K562 (cell line): ENCODE results near the gene RABGAP1. TPM values are rescaled to one million over a fixed set of nuclear protein-coding genes. Genes with fewer than 3 reads are reported as not detected.

Source experiments
- CGGBP1 ChIP-seq: fragments of 250-450 bp; sonication (Bioruptor Pico); IDR thresholded peaks from 2 replicates; pipeline ENCODE4 v1.9.0; 2021; ENCODE audit warnings: mild to moderate bottlenecking
- CREB1 ChIP-seq, 2 experiments: sonication (generic) in 1 of 2; formaldehyde crosslinking in 1 of 2; IDR thresholded peaks; 2 replicates each; pipeline versions ENCODE4 v1.6.1 to v1.8.0; 2012 to 2022; ENCODE audit warnings: inconsistent platforms in 1 of 2, mild to moderate bottlenecking in 1 of 2, missing genetic modification reagents in 1 of 2, moderate library complexity in 1 of 2
- CREM ChIP-seq: IDR thresholded peaks from 2 replicates; pipeline ENCODE4 v1.6.1; 2014; ENCODE audit warnings: antibody characterized with exemption, low read depth
- CXXC5 ChIP-seq: fragments of 250-450 bp; sonication (Bioruptor Pico); IDR thresholded peaks from 2 replicates; pipeline ENCODE4 v1.8.0; 2022; ENCODE audit warnings: inconsistent platforms, mild to moderate bottlenecking, moderate library complexity
- ETV1 ChIP-seq: fragments of 450-650 bp; conservative IDR thresholded peaks from 2 replicates; pipeline ENCODE4 v1.6.1; 2016; ENCODE audit warnings: missing genetic modification characterization, control low read depth, low read depth, missing compliant biosample characterization
- ETV5 ChIP-seq: sonication (generic); formaldehyde crosslinking; IDR thresholded peaks from 2 replicates; pipeline ENCODE4 v1.4.0; 2020; ENCODE audit warnings: low read depth, mild to moderate bottlenecking, missing genetic modification reagents
- GATAD2B ChIP-seq: fragments of 450-650 bp; IDR thresholded peaks from 2 replicates; pipeline ENCODE4 v1.6.1; 2017; ENCODE audit warnings: mild to moderate bottlenecking, borderline replicate concordance
- KDM5B ChIP-seq: fragments of 200-600 bp; sonication (generic); IDR thresholded peaks from 2 replicates; pipeline ENCODE4 v1.6.1; 2012; ENCODE audit warnings: low read depth, mild to moderate bottlenecking, moderate library complexity, low read length, control low read depth, inconsistent platforms; ENCODE audit not compliant: insufficient replicate concordance
- LARP7 ChIP-seq: fragments of 450-650 bp; IDR thresholded peaks from 2 replicates; pipeline ENCODE4 v1.6.1; 2016
- MEIS2 ChIP-seq: fragments of 450-650 bp; IDR thresholded peaks from 2 replicates; pipeline ENCODE4 v1.6.1; 2014; ENCODE audit warnings: mild to moderate bottlenecking; ENCODE audit not compliant: partially characterized antibody
- POLR2B ChIP-seq: fragments of 450-650 bp; IDR thresholded peaks from 2 replicates; pipeline ENCODE4 v1.6.1; 2018; ENCODE audit warnings: low read depth; ENCODE audit not compliant: partially characterized antibody
- POLR3G ChIP-seq: IDR thresholded peaks from 2 replicates; pipeline ENCODE4 v1.6.1; 2011; ENCODE audit not compliant: insufficient read length, insufficient replicate concordance; ENCODE audit errors: extremely low read depth
- RBBP5 ChIP-seq: fragments of 200-600 bp; sonication (generic); IDR thresholded peaks from 2 replicates; pipeline ENCODE4 v1.6.1; 2012; ENCODE audit warnings: borderline replicate concordance, mild to moderate bottlenecking, low read length, control low read depth, inconsistent platforms; ENCODE audit not compliant: insufficient read depth, poor library complexity, severe bottlenecking
- RBM17 ChIP-seq: fragments of 200-400 bp; formaldehyde crosslinking; IDR thresholded peaks from 2 replicates; pipeline ENCODE4 v1.6.1; 2017; ENCODE audit warnings: low read depth, mild to moderate bottlenecking, low read length, borderline replicate concordance
- SMARCE1 ChIP-seq: fragments of 450-650 bp; IDR thresholded peaks from 2 replicates; pipeline ENCODE4 v1.7.1; 2016; ENCODE audit warnings: mild to moderate bottlenecking
- SNAPC5 ChIP-seq: fragments of 250-450 bp; sonication (Bioruptor Pico); IDR thresholded peaks from 2 replicates; pipeline ENCODE4 v1.8.0; 2021; ENCODE audit warnings: moderate library complexity, mild to moderate bottlenecking, inconsistent platforms
- SRF ChIP-seq, 2 experiments: fragments of 250-450, 450-650 bp in 1 of 2; sonication (Bioruptor Pico) in 1 of 2; sonication (generic) in 1 of 2; formaldehyde crosslinking; IDR thresholded peaks; 2 replicates each; pipeline versions ENCODE4 v1.5.0 to v1.5.1; 2020 to 2022; ENCODE audit warnings: mild to moderate bottlenecking in 1 of 2, missing genetic modification reagents in 1 of 2
- STAT6 ChIP-seq: sonication (generic); formaldehyde crosslinking; IDR thresholded peaks from 2 replicates; pipeline ENCODE4 v1.8.1; 2023; ENCODE audit warnings: mild to moderate bottlenecking, missing genetic modification reagents
- ZC3H8 ChIP-seq: fragments of 450-650 bp; IDR thresholded peaks from 2 replicates; pipeline ENCODE4 v1.6.1; 2017
- ZNF436 ChIP-seq: fragments of 250-450, 450-650 bp; sonication (Bioruptor Pico); formaldehyde crosslinking; IDR thresholded peaks from 2 replicates; pipeline ENCODE4 v1.7.0; 2020; ENCODE audit warnings: mild to moderate bottlenecking
- ZNF639 ChIP-seq, 2 experiments: fragments of 200-800 bp in 1 of 2; sonication (Bioruptor generic) in 1 of 2; sonication (generic) in 1 of 2; formaldehyde crosslinking in 1 of 2; IDR thresholded peaks in 1 of 2; conservative IDR thresholded peaks in 1 of 2; 2 replicates each; pipeline versions ENCODE4 v1.5.0 to v1.6.1; 2016 to 2020; ENCODE audit warnings: missing compliant biosample characterization in 1 of 2, missing genetic modification characterization in 1 of 2, missing genetic modification reagents in 1 of 2
- ZNF778 ChIP-seq: fragments of 450-650 bp; formaldehyde crosslinking; IDR thresholded peaks from 2 replicates; pipeline ENCODE4 v1.4.0; 2020; ENCODE audit warnings: mild to moderate bottlenecking, moderate library complexity
- ZZZ3 ChIP-seq: fragments of 450-650 bp; IDR thresholded peaks from 2 replicates; pipeline ENCODE4 v1.6.1; 2016; ENCODE audit warnings: antibody characterized with exemption, mild to moderate bottlenecking, moderate library complexity
- polyA plus RNA-seq, 8 experiments: library from polyadenylated mRNA; depleted of rRNA in 4 of 8; stranded (reverse) in 5 of 8; unstranded in 3 of 8; fragments of >200 nt; fragmentation: Nextera tagmentation in 2 of 8; fragmentation: Illumina TruSeq in 1 of 8; extraction: Ambion mirVana in 2 of 8; extraction: Trizol in 1 of 8; gene quantifications; 2 replicates each; pipeline versions ENCODE4 v1.2.1 to v1.2.3, GENCODE V29; 2011 to 2014; ENCODE audit warnings: inconsistent platforms in 1 of 8, missing spikeins in 1 of 8
- total RNA-seq, 7 experiments: library from RNA; depleted of rRNA in 6 of 7; stranded (reverse); fragments of >200 nt in 6 of 7; fragmentation: Illumina TruSeq in 2 of 7; extraction: Trizol in 2 of 7; gene quantifications; 2 replicates each; pipeline versions ENCODE4 v1.2.1 to v1.2.3, GENCODE V29; 2011 to 2021; ENCODE audit warnings: low replicate concordance in 1 of 7

RABGAP1 gene
- total and polyA plus RNA-seq, 9 of the 15 experiments (the other 6 are each of a cell fraction or from before 2014, with no cell fraction given) = 1.5 to 22.7 (median 13.1) TPM

GRCh38 chr9:122931226-122932121, 9.3 kb upstream of the RABGAP1 start, which contains the start of gene ZBTB26 (continued):
- TF ChIP-seq ZZZ3 = peak; percentile 87
- TF ChIP-seq ETV5 (CRISPR knock-in tag) = peak; percentile 89
- TF ChIP-seq ETV1 (tag) = peak; percentile 66
- peak; percentile 44 for TF ChIP-seq POLR2B
- TF ChIP-seq RBM17 = no peak
- TF ChIP-seq LARP7 = 0 out of 2 replicates have a peak, but pooled peaks have one; percentile 7
- no peak for TF ChIP-seq ZNF778 (CRISPR knock-in tag)
- TF ChIP-seq ZNF436 (CRISPR knock-in tag) = no peak
- TF ChIP-seq POLR3G = no peak
- TF ChIP-seq KDM5B = peak; percentile 56
- TF ChIP-seq ZNF639 (CRISPR knock-in tag; conservative IDR thresholded peaks at IDR 0.05 in 1 of 2, IDR thresholded peaks at IDR 0.05 in 1 of 2) = peak in 1 of 2 experiments; percentile 80; a peak in 2 of 4 replicates
- no peak for TF ChIP-seq CGGBP1 (CRISPR knock-in tag)
- no peak for TF ChIP-seq MEIS2
- peak; percentile 73 for TF ChIP-seq RBBP5
- no peak for TF ChIP-seq STAT6 (CRISPR knock-in tag)
- peak; percentile 54; the same call in 1 of the 2 replicates for TF ChIP-seq CREM
- TF ChIP-seq CXXC5 (CRISPR knock-in tag) = peak; percentile 71
- 0 out of 2 replicates have a peak, but pooled peaks have one; percentile 9 for TF ChIP-seq SMARCE1
- TF ChIP-seq SNAPC5 (CRISPR knock-in tag) = no peak
- no peak for TF ChIP-seq ZC3H8
- peak; percentile 49; the same call in 1 of the 2 replicates for TF ChIP-seq GATAD2B
- peak in 1 of 2 experiments; percentile 61; a peak in 1 of 4 replicates for TF ChIP-seq SRF (CRISPR knock-in tag; IDR thresholded peaks at IDR 0.05)
- TF ChIP-seq CREB1 (IDR thresholded peaks at IDR 0.05) = 0 out of 2 replicates have a peak, but pooled peaks have one; percentile 20
- no peak for TF ChIP-seq CREB1 (CRISPR knock-in tag; IDR thresholded peaks at IDR 0.05)
